Right lobe of liver (tissue), 6 donors: Measurements from ENCODE around the gene PCNX2. TPM values are rescaled to one million over a fixed set of nuclear protein-coding genes. Genes with fewer than 3 reads are reported as not detected.

Experiments
- ATAC-seq, 4 donors: fragments of 200-7000 bp; cut with Tn5 transposase; one replicate each; pipeline ENCODE4 v1.9.1; 2020; ENCODE audit warnings: mild to moderate bottlenecking in 4 of 4, moderate library complexity in 4 of 4
- DNase-seq, 3 donors: peaks; one replicate each; pipeline ENCODE4 v3.0.0-alpha.2; 2020
- H3K27ac ChIP-seq, 3 donors: fragments of 200-600 bp; one replicate each; pipeline ENCODE4 v1.8.0; 2022
- H3K27me3 ChIP-seq, 2 donors: fragments of 200-600 bp; one replicate each; pipeline ENCODE4 v1.8.0; 2022
- H3K36me3 ChIP-seq, 4 donors: fragments of 200-600 bp; sonication (generic) in 1 of 4; one replicate each; pipeline versions ENCODE4 v1.5.1 to v1.8.0; 2017 to 2022; ENCODE audit warnings: control low read depth in 1 of 4
- H3K4me1 ChIP-seq, 4 donors: fragments of 200-600 bp; sonication (generic) in 1 of 4; one replicate each; pipeline versions ENCODE4 v1.5.1 to v1.8.0; 2017 to 2022; ENCODE audit warnings: control low read depth in 1 of 4
- H3K4me3 ChIP-seq, 3 donors: fragments of 200-600 bp; one replicate each; pipeline ENCODE4 v1.8.0; 2022
- H3K9me3 ChIP-seq, 4 donors: fragments of 200-600 bp; sonication (generic) in 1 of 4; one replicate each; pipeline versions ENCODE4 v1.5.1 to v1.8.0; 2017 to 2022; ENCODE audit warnings: control low read depth in 1 of 4
- CTCF ChIP-seq, 4 donors: fragments of 200-600 bp in 3 of 4; fragments of 450-650 bp in 1 of 4; IDR thresholded peaks; one replicate each; pipeline versions ENCODE4 v1.5.1 to v1.8.0; 2016 to 2022; ENCODE audit warnings: antibody characterized with exemption in 4 of 4, mild to moderate bottlenecking in 2 of 4
- POLR2A ChIP-seq: fragments of 450-650 bp; IDR thresholded peaks from one replicate; pipeline ENCODE4 v1.6.1; 2017; ENCODE audit warnings: antibody characterized with exemption, mild to moderate bottlenecking
- WGBS: methylation state at CpG from one replicate; pipeline ENCODE4 v1.1.6; 2018; ENCODE audit warnings: low coverage, low lambda C conversion rate; ENCODE audit not compliant: insufficient coverage; ENCODE audit errors: missing lambda C conversion rate; 5-methylcytosine and 5-hydroxymethylcytosine counted together
- intact Hi-C, 2 donors: fragments of 100-400 bp; cut with DNase I; formaldehyde crosslinking; loops; one replicate each; pipeline versions ENCODE4 v1.11.2 to v1.14.1; 2022
- total RNA-seq, 6 experiments: library from RNA; depleted of rRNA in 2 of 6; stranded (reverse); fragments of >200 nt in 2 of 6; fragmentation: NEBNext Ultra II Directional in 3 of 6; extraction: Animal tissue kit (Norgen Biotek cat#: 25700) in 3 of 6; gene quantifications; one replicate each; pipeline versions ENCODE4 v1.1.0 to v1.2.4, GENCODE V29; 2016 to 2023
- donor health status: DM: no; HTN: yes; CAD: no.
- donor health status: DM: no; HTN: no; CAD: no.
- donor health status: DM: no; HTN: no; CAD: no.
- donor health status: DM: no; HTN: yes; CAD: no.
- donor health status: DM: no; HTN: yes; CAD: no.

The PCNX2 gene
- total RNA-seq, 6 experiments from 2014 or later = 0.35 to 3.4 (median 0.82) TPM

GRCh38 chr1:233158322-233158721 is 137.2 kb downstream of the PCNX2 start:
- no peak for ATAC-seq
- intact Hi-C loops = no loop called here
- Histone ChIP-seq H3K36me3 (no peaks in the 10 kb centered on the region), H3K27ac (no peak overlapping the region), H3K9me3 (no peaks in the 10 kb centered on the region), H3K4me1 (no peaks in the 10 kb centered on the region), H3K27me3 (no peaks in the 10 kb centered on the region), H3K4me3 (no peak overlapping the region)
- DNase-seq = no peak
- TF ChIP-seq POLR2A (no peak), CTCF (IDR thresholded peaks at IDR 0.05) (no peak)

- no peak for ATAC-seq
- TF ChIP-seq POLR2A = no peak
- no peak for TF ChIP-seq CTCF (IDR thresholded peaks at IDR 0.05)
- DNase-seq = no peak
- Histone ChIP-seq H3K9me3 (no peaks in the 10 kb centered on the region), H3K27ac (no peak overlapping the region), H3K4me3 (no peak overlapping the region), H3K4me1 (no peaks in the 10 kb centered on the region), H3K27me3 (no peaks in the 10 kb centered on the region), H3K36me3 (no peaks in the 10 kb centered on the region)
- intact Hi-C loops = no loop called here
Observed at GRCh38 chr1:233157245-233157644, 138.3 kb downstream of the PCNX2 start.

- no peak overlapping the region for H3K4me3 ChIP-seq
- ATAC-seq = no peak
Observed at GRCh38 chr1:233151861-233152260, 143.7 kb downstream of the PCNX2 start.

GRCh38 chr1:233144434-233144833 is 151.1 kb downstream of the PCNX2 start:
- intact Hi-C loops = no loop called here

More at GRCh38 chr1:233151861-233152260, 143.7 kb downstream of the PCNX2 start:
- DNase-seq = no peak
- no peaks in the 10 kb centered on the region for H3K27me3 ChIP-seq
- no peak for TF ChIP-seq CTCF (IDR thresholded peaks at IDR 0.05)
- no peak for TF ChIP-seq POLR2A
- no peak overlapping the region for H3K27ac ChIP-seq
- no peaks in the 10 kb centered on the region for H3K36me3 ChIP-seq
- intact Hi-C loops = no loop called here
- 78% methylated on average over 6 of the region's 6 CpGs for WGBS
- no peaks in the 10 kb centered on the region for H3K4me1 ChIP-seq
- no peaks in the 10 kb centered on the region for H3K9me3 ChIP-seq

More at GRCh38 chr1:233144434-233144833, 151.1 kb downstream of the PCNX2 start:
- no peak for DNase-seq
- H3K27me3 ChIP-seq = no peaks in the 10 kb centered on the region
- whole genome bisulfite sequencing = 59% methylated on average over 2 of the region's 2 CpGs
- no peak for TF ChIP-seq CTCF (IDR thresholded peaks at IDR 0.05)
- no peak for TF ChIP-seq POLR2A
- no peaks in the 10 kb centered on the region for H3K36me3 ChIP-seq
- H3K9me3 ChIP-seq = no peaks in the 10 kb centered on the region
- ATAC-seq = no peak
- no peak overlapping the region for H3K27ac ChIP-seq
- H3K4me1 ChIP-seq = no peaks in the 10 kb centered on the region
- no peak overlapping the region for H3K4me3 ChIP-seq
